Transverse colon (tissue), 4 donors: ENCODE measurements around the gene CDK5RAP2. TPM values are rescaled to one million over a fixed set of nuclear protein-coding genes. Genes with fewer than 3 reads are reported as not detected.

Experiments used
- DNase-seq: peaks from one replicate; pipeline ENCODE4 v3.0.0-alpha.2; 2019
- H3K27ac ChIP-seq, 4 donors: fragments of 200-600 bp; sonication (generic); 2 replicates each; pipeline ENCODE4 v1.5.1; 2016 to 2018; ENCODE audit warnings: inconsistent platforms in 4 of 4
- H3K27me3 ChIP-seq: fragments of 200-600 bp; sonication (generic); 2 replicates; pipeline ENCODE4 v1.5.1; 2017; ENCODE audit warnings: inconsistent platforms
- H3K36me3 ChIP-seq, 4 donors: fragments of 200-600 bp; sonication (generic); 2 replicates each; pipeline ENCODE4 v1.5.1; 2017 to 2019; ENCODE audit warnings: inconsistent platforms in 4 of 4
- H3K4me1 ChIP-seq, 4 donors: fragments of 200-600 bp; sonication (generic); 2 replicates each; pipeline ENCODE4 v1.5.1; 2017 to 2020; ENCODE audit warnings: inconsistent platforms in 4 of 4
- H3K4me3 ChIP-seq, 4 donors: fragments of 200-600 bp; sonication (generic); 1 replicate in 1 of 4; 2 replicates in 3 of 4; pipeline versions ENCODE4 v1.5.1 to v1.6.1; 2017 to 2019; ENCODE audit warnings: inconsistent platforms in 4 of 4
- H3K9me3 ChIP-seq, 2 donors: fragments of 200-600 bp; sonication (generic); 2 replicates each; pipeline ENCODE4 v1.5.1; 2017 to 2019; ENCODE audit warnings: inconsistent platforms in 2 of 2
- EP300 ChIP-seq: sonication (generic); formaldehyde crosslinking; IDR thresholded peaks from one replicate; pipeline ENCODE4 v1.6.1; 2017; ENCODE audit warnings: antibody characterized with exemption, low read depth
- POLR2A ChIP-seq: fragments of 450-650 bp; IDR thresholded peaks from one replicate; pipeline ENCODE4 v1.6.1; 2016; ENCODE audit warnings: antibody characterized with exemption, mild to moderate bottlenecking, moderate library complexity
- POLR2AphosphoS5 ChIP-seq, 3 donors: sonication (generic); formaldehyde crosslinking; IDR thresholded peaks; one replicate each; pipeline ENCODE4 v1.6.1; 2016; ENCODE audit warnings: antibody characterized with exemption in 3 of 3
- WGBS, 2 donors: methylation state at CpG; one replicate each; pipeline ENCODE4 v1.1.5; 2018; ENCODE audit warnings: low coverage in 1 of 2; 5-methylcytosine and 5-hydroxymethylcytosine counted together
- in situ Hi-C, 4 donors: fragments of 200-750 bp; cut with MboI; loops; one replicate each; pipeline versions ENCODE4 v1.15.0 to v1.15.1; 2017; ENCODE audit warnings: low sequenced_read_pairs in 3 of 4, low pct_ligation_motif_present in 1 of 4, low pct_unique_long_range_greater_than_20kb in 1 of 4
- intact Hi-C: fragments of 100-400 bp; cut with DNase I; formaldehyde crosslinking; loops from one replicate; pipeline ENCODE4 v1.15.1; 2023; ENCODE audit warnings: low total_unique reads
- total RNA-seq, 4 donors: library from RNA; depleted of rRNA; stranded (reverse); fragments of >200 nt; gene quantifications; one replicate each; pipeline ENCODE4 v1.1.0, GENCODE V29; 2016
- TF ChIP-seq, protein P1 (sequence below), 5 experiments: fragments of 200-600 bp in 3 of 5; fragments of 450-650 bp in 2 of 5; sonication (generic) in 3 of 5; IDR thresholded peaks; 1 replicate in 2 of 5; 2 replicates in 3 of 5; pipeline ENCODE4 v1.5.1; 2016 to 2017; ENCODE audit warnings: antibody characterized with exemption in 5 of 5, inconsistent platforms in 3 of 5, mild to moderate bottlenecking in 2 of 5, moderate library complexity in 1 of 5

CDK5RAP2 gene
- total RNA-seq, 4 donors from 2014 or later = 23.6 to 154 (median 28.0) TPM

DNA sequence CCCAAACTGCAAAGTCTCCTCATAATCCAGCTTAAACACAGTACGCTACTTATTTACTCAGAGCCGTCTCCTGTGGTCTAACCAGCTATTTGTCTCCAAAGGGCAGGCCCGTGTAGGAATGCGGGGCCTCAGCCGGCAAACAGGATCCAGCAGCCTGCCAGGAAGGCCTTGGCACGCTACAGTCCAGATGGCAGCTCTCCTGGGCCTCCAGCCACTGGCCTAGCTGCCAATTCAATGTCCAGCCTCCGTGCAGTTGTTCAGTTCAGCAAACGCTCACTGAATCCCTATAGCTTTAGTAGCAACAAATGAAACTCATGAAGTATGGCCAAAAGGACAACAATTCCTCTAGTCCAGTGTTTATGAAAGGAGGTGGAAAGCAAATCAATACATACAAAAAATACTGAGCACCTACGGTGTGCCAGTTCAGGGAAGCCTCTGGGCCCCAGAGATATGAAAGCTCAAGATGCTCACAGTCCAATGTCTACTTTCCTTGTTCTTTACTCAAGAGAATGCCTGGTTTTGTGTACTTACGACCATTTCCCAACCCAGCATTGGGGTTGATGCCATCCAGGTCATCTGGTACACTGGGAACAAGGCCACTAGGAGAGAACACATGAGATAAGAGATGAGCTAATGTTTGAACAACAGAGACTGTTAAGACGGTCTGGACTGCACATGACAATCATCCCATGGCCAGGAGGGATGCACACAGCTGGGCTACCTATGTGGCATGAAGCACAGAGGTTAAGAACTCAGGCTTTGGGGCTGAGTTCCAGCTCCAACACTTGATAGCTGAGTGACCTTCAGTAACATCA, 8.3 kb downstream of the CDK5RAP2 start:
- in situ Hi-C loops = no loop called here
- peaks cover 0 to 49% (median 13%) of the 10 kb centered on the region in 4 donors for H3K36me3 ChIP-seq
- WGBS, 2 donors = 70 to 79% methylated on average over 10 to 11 of the region's 11 CpGs
- intact Hi-C loops = no loop called here
- H3K4me3 ChIP-seq = no peak overlapping the region
- H3K27me3 ChIP-seq = no peaks in the 10 kb centered on the region
- H3K9me3 ChIP-seq = no peaks in the 10 kb centered on the region
- H3K27ac ChIP-seq = peak overlapping the region in 2 of 4 donors; percentile 20 to 31
- no peaks in the 10 kb centered on the region for H3K4me1 ChIP-seq
- TF ChIP-seq, protein P1, sequence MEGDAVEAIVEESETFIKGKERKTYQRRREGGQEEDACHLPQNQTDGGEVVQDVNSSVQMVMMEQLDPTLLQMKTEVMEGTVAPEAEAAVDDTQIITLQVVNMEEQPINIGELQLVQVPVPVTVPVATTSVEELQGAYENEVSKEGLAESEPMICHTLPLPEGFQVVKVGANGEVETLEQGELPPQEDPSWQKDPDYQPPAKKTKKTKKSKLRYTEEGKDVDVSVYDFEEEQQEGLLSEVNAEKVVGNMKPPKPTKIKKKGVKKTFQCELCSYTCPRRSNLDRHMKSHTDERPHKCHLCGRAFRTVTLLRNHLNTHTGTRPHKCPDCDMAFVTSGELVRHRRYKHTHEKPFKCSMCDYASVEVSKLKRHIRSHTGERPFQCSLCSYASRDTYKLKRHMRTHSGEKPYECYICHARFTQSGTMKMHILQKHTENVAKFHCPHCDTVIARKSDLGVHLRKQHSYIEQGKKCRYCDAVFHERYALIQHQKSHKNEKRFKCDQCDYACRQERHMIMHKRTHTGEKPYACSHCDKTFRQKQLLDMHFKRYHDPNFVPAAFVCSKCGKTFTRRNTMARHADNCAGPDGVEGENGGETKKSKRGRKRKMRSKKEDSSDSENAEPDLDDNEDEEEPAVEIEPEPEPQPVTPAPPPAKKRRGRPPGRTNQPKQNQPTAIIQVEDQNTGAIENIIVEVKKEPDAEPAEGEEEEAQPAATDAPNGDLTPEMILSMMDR (IDR thresholded peaks at IDR 0.05) = no peak
- TF ChIP-seq POLR2AphosphoS5 (IDR thresholded peaks at IDR 0.05) = peak in 1 of 3 donors; percentile 46
- DNase-seq = no peak

DNA sequence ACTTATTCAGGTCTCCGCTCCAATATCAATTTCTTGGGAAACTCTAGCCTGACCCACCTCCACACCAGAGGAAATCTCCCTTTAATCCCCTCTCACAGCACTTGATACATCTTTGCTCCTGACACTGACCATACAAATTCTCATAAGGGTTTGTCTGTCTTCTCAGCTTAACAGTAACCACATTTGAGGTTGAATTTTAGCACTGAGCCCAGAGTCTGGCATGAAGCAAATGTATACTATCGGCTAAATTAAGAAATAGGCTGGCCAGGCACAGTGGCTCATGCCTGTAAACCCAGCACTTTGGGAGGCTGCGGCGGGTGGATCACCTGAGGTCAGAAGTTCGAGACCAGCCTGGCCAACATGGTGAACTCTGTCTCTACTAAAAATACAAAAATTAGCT, 9.7 kb downstream of the CDK5RAP2 start:
- Histone ChIP-seq H3K4me3 (no peak overlapping the region), H3K4me1 (no peaks in the 10 kb centered on the region), H3K9me3 (no peaks in the 10 kb centered on the region), H3K27me3 (no peaks in the 10 kb centered on the region), H3K36me3 (peaks cover 0 to 55% (median 13%) of the 10 kb centered on the region in 4 donors), H3K27ac (no peak overlapping the region)
- WGBS, 2 donors = 95 to 100% methylated on average over 3 to 5 of the region's 5 CpGs
- in situ Hi-C loops = no loop called here
- DNase-seq = no peak
- intact Hi-C loops = no loop called here
- TF ChIP-seq POLR2A (no peak), EP300 (no peak), POLR2AphosphoS5 (IDR thresholded peaks at IDR 0.05) (no peak)
- TF ChIP-seq, protein P1 (IDR thresholded peaks at IDR 0.05) = no peak

DNA sequence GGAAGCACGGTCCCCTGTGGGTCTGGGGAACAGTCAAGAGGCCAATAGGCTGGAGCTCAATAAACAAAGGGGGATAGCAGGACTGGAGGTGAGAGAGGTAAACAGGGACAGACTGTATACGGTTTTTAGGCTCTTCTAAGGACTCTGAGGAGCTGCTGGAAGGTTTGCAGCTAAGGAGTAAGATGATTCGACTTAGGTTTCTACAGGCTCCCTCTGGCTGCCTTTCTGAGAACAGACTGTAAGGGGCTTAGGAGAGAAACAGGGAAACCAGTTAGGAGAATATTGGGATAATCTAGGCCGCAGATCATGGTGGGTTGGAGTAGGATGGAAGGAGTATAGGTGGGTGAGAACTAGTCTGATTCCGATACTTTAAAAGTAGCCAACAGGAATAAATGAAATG, 10.4 kb downstream of the CDK5RAP2 start:
- in situ Hi-C loops (no loop called here), intact Hi-C loops (no loop called here)
- Histone ChIP-seq H3K4me3 (no peak overlapping the region), H3K9me3 (no peaks in the 10 kb centered on the region), H3K27me3 (no peaks in the 10 kb centered on the region), H3K4me1 (no peaks in the 10 kb centered on the region), H3K27ac (no peak overlapping the region), H3K36me3 (peaks cover 0 to 55% (median 13%) of the 10 kb centered on the region in 4 donors)
- TF ChIP-seq POLR2A = no peak
- no peak for TF ChIP-seq EP300
- TF ChIP-seq, protein P1 (IDR thresholded peaks at IDR 0.05) = no peak
- no peak for TF ChIP-seq POLR2AphosphoS5 (IDR thresholded peaks at IDR 0.05)
- 88 to 96% methylated on average over 5 of the region's 5 CpGs for WGBS, 2 donors
- DNase-seq = no peak

DNA sequence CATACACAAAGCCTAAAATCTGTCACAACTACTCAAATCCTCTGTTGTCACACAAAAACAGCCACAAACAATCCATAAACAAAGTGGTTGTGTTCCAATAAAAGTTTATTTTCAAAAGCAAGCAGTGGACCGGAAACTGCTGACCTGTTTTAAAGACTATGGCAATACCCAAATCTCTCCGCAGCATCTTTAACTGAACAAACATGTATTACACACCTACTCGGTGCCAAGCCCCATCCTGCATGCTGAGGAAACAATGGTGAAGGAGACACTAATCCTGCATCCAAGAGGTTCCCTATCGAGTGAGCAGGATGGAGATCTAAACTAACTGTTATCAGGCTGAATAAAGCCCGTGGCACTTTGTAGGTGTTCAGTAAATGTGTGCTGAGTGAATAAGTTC, 11.2 kb downstream of the CDK5RAP2 start:
- intact Hi-C loops = no loop called here
- Histone ChIP-seq H3K27me3 (no peaks in the 10 kb centered on the region), H3K4me1 (no peaks in the 10 kb centered on the region), H3K36me3 (peaks cover 0 to 55% (median 13%) of the 10 kb centered on the region in 4 donors), H3K27ac (no peak overlapping the region), H3K9me3 (no peaks in the 10 kb centered on the region), H3K4me3 (no peak overlapping the region)
- WGBS, 2 donors = 92 to 93% methylated on average over 5 of the region's 5 CpGs
- no peak for DNase-seq
- in situ Hi-C loops = no loop called here
- TF ChIP-seq POLR2AphosphoS5 (IDR thresholded peaks at IDR 0.05) (no peak), POLR2A (no peak)
